HG02642 (cell line): ENCODE results near the gene ST7.

ENCODE experiments used
- ATAC-seq: cut with Tn5 transposase; IDR thresholded peaks from one replicate; pipeline ENCODE4 v1.9.1; 2021; ENCODE audit warnings: mild to moderate bottlenecking; ENCODE audit not compliant: unreplicated experiment, poor library complexity

The ST7 gene

DNA sequence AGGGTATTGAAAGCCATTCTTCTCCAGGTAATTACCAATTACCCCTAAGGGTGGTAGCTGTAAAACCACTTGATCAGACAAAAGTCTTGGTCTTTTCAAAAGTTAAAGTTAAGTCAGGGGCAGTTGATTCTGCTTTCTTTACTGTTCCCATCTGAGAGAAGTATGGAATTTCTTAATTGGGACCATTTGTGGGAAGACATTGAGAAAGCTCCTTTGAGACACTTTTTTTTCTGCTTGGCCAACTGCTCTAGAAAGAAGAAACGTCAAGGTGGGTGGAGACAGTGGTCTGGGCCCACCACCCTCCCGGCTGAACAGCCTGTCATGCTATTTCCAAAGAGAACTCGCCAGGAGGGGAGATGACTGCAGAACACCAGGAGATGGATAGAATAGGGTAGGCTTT is 324.3 kb downstream of the ST7 start:
- no peak for ATAC-seq

DNA sequence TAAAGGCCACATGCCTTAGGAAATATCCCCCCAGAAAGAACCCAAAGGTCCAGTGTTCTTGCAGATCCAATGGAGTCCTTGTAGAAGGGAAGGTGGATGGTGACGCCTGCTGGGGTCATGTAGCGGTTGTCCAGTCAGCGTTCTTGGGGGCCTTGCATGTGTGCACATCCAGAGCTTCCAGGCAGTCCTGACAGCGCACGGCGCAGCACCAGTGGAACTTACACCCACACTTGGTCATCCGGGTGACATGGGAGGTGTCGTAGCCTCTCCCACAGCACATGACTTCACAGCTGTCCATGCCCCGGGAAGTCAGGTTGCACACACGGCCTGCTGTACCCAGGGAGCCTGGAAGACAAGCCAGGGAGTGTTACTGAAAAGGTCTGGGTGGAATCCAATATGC is 324.7 kb downstream of the ST7 start:
- no peak for ATAC-seq

DNA sequence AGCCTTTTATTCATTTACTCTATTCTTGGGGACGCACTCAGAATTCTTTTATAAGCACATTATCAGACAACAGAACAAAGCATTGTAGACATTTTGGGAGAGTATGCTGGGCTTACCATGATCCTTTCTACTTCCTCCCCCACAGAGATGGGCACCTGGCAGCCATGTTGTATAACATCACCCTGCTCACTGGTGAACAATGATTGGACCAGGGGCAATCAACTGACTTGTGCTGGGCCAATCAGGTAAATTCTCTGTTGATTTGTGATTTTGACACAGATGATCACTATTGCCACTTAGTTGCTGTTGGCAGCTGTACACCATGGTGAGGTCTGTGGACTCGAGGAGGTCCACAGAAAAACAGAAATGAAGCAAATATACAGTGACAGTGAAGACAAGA is 325.9 kb downstream of the ST7 start:
- no peak for ATAC-seq
